Activated naive CD4-positive, alpha-beta T cell treated with anti-CD3 and anti-CD28 coated beads for 36 hours (primary cell): ENCODE measurements around the gene INS. TPM values are rescaled to one million over a fixed set of nuclear protein-coding genes. Genes with fewer than 3 reads are reported as not detected.
A peak's percentile ranks its signal among the peaks of the same experiment; 100 is the strongest.
"Not testable (repeated sequence)": the region's sequence is repeated elsewhere in the genome, so short reads cannot be mapped to it uniquely, and the experiment has no call there.

Experiments used
- CTCF ChIA-PET: fragments of 350-600 bp; sonication (Branson Sonifier 250); formaldehyde crosslinking; loops from one replicate; lab custom pipeline; 2021; ENCODE audit warnings: antibody characterized with exemption; lab: Charles Lee
- DNase-seq: peaks from one replicate; pipeline ENCODE4 v3.0.0-alpha.2; 2020
- H3K27ac Mint-ChIP-seq: one replicate; pipeline ENCODE4 v1.8.0; 2021; ENCODE audit warnings: mild to moderate bottlenecking, mixed read lengths
- H3K27me3 Mint-ChIP-seq: one replicate; pipeline ENCODE4 v1.8.0; 2021; ENCODE audit warnings: low read depth, mixed read lengths
- H3K36me3 Mint-ChIP-seq: one replicate; pipeline ENCODE4 v1.8.0; 2021; ENCODE audit warnings: low read depth, mixed read lengths
- H3K4me1 Mint-ChIP-seq: one replicate; pipeline ENCODE4 v1.8.0; 2021; ENCODE audit warnings: low read depth, mixed read lengths
- H3K4me3 Mint-ChIP-seq: one replicate; pipeline ENCODE4 v1.8.0; 2021; ENCODE audit warnings: mild to moderate bottlenecking, moderate library complexity, mixed read lengths
- H3K9me3 Mint-ChIP-seq: one replicate; pipeline ENCODE4 v1.8.0; 2021; ENCODE audit warnings: mixed read lengths
- intact Hi-C: fragments of 100-400 bp; cut with micrococcal nuclease; formaldehyde crosslinking; loops from one replicate; pipeline ENCODE4 v1.15.1; 2023
- total RNA-seq, 2 experiments: library from RNA; stranded (reverse); gene quantifications; one replicate each; pipeline ENCODE4 v1.2.3, GENCODE V29; 2021

Gene INS
- total RNA-seq, 2 experiments from 2014 or later, result not detected

GRCh38 chr11:2187280-2187707, 26.3 kb upstream of the INS start:
- Mint-ChIP-seq H3K9me3 (no peaks in the 10 kb centered on the region), H3K36me3 (no peaks in the 10 kb centered on the region), H3K4me3 (no peak overlapping the region), H3K4me1 (peaks cover 5% of the 10 kb centered on the region), H3K27me3 (no peaks in the 10 kb centered on the region), H3K27ac (no peak overlapping the region)
- no peak for DNase-seq
- CTCF ChIA-PET, result interaction anchor here (0.6 to 2.7 kb wide), 3 partner anchors 11 to 233 kb away, joined by 3 to 29 read pairs (median 10); no protein-coding TSS in a partner anchor
- intact Hi-C loops, result loop anchor here (2.0 kb wide), 1 partner anchor 118 kb away; no protein-coding TSS in a partner anchor

GRCh38 chr11:2186669-2187279, 25.8 kb upstream of the INS start:
- peak; percentile 64 for DNase-seq
- Mint-ChIP-seq H3K36me3 (no peaks in the 10 kb centered on the region), H3K9me3 (no peaks in the 10 kb centered on the region), H3K4me1 (peaks cover 5% of the 10 kb centered on the region), H3K27me3 (no peaks in the 10 kb centered on the region), H3K4me3 (no peak overlapping the region), H3K27ac (no peak overlapping the region)
- intact Hi-C loops, result loop anchor here (1.0 to 2.0 kb wide), 2 partner anchors 118 to 234 kb away; no protein-coding TSS in a partner anchor
- CTCF ChIA-PET, result interaction anchor here (0.6 to 2.7 kb wide), 7 partner anchors 12 to 244 kb away, joined by 3 to 29 read pairs (median 3); no protein-coding TSS in a partner anchor

DNA sequence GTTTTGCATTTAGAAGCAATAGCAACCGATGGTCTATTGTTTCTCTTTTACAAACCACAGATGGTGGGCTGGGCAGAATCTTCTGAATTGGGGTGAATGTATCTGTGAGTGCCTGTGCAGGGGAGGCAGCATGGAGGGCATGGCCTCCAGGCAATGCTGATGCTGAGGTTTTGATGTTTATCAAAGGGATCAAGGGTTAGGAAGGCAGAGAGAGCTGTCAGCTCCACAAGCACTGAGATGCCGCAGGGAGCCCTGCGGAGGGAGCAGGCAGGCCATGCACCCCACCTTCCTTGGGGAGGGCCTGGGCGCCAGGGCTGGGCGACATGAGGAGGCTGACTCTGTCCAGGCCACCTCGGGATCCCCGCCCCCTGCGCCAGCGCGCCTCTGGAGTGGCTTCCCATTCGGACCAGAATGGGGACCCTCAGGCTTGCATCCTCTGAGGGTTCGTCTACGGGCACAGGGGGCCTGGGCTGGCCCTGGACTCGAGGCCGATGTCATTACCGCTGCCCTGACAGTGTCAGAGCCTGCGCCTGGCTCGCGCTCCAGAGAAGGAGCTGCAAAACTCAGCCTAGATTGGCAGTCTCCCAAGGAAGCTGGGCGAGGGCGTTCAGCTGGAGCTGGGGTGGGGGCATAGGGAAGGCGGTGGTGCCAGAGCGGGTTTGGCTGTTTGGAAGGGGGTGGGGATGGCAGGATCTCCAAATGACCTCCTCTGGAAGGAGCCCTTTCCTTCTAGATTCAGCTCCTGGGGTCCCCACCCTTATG, 24.5 kb upstream of the INS start:
- intact Hi-C loops, result loop anchor here (1.0 to 2.0 kb wide), 2 partner anchors 119 to 235 kb away; no protein-coding TSS in a partner anchor
- CTCF ChIA-PET, result interaction anchor here (1.0 to 2.7 kb wide), 5 partner anchors 9 to 246 kb away, joined by 3 to 29 read pairs (median 5); no protein-coding TSS in a partner anchor
- Mint-ChIP-seq H3K4me3 (no peak overlapping the region), H3K27ac (no peak overlapping the region), H3K36me3 (no peaks in the 10 kb centered on the region), H3K27me3 (no peaks in the 10 kb centered on the region), H3K9me3 (no peaks in the 10 kb centered on the region), H3K4me1 (peaks cover under 1% of the 10 kb centered on the region)
- no peak for DNase-seq

DNA sequence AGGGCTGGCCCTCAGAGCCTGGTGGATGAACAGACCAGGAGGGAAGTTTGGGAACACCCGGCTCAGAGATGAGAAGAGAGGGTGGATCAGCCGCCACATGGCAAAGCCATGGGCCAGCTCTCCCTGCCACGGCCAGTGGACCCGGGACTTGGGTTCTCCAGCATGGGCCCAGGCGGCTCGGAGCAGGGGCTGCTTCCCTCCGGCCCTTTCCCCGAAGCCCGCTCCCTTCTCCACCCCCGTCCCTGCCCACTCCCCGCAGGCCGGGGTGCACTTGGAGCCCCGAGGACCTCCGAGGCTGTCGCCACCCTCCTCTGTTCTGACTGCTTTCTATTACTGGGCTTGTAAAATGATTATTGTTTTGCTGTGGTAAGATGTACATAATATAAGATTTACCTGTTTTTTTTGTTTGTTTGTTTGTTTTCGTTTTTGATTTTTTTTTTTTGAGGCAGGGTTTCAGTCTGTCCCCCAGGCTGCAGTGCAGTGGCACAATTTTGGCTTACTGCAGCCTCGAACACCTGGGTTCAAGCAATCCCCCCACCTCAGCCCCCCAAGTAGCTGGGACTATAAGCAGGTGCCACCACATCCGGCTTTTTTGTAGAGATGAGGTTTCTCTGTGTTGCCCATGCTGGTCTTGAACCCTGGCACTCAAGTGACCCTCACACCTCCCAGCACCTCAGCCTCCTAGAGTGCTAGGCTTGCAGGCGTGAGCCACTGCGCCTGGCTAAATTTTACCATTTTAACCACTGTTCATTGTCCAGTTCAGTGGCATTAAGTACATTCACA, 21.9 kb upstream of the INS start:
- H3K4me3 Mint-ChIP-seq, result no peak overlapping the region
- H3K36me3 Mint-ChIP-seq, result no peaks in the 10 kb centered on the region

DNA sequence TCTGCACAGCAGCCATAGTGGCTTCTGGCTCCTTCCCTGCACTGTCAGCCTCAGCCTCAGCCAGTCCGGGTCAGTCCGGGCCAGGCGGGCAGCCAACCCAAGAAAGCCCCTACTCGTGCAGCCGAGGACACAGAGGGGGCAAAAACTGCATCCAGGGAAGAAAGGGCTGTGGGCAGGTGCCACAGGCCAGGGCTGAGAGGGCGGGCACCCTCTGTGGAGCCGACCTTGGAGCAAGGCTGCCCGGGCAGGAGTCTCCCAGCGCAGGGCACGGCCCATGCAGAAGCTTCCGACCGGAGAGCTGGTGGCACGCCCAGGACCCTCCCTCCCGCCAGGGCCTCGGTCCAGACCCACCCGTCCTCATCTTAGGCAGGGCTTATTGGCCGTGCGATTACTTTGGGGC, 21.1 kb upstream of the INS start:
- intact Hi-C loops, result no loop called here
- CTCF ChIA-PET, result no interaction called here
- Mint-ChIP-seq H3K27ac (no peak overlapping the region), H3K4me1 (no peaks in the 10 kb centered on the region), H3K9me3 (no peaks in the 10 kb centered on the region), H3K4me3 (no peak overlapping the region), H3K27me3 (no peaks in the 10 kb centered on the region), H3K36me3 (no peaks in the 10 kb centered on the region)
- DNase-seq, result no peak

More for the DNA sequence above, 21.9 kb upstream of the INS start:
- no peaks in the 10 kb centered on the region for H3K9me3 Mint-ChIP-seq
- no peak overlapping the region for H3K27ac Mint-ChIP-seq
- no peaks in the 10 kb centered on the region for H3K4me1 Mint-ChIP-seq
- DNase-seq, result no peak
- intact Hi-C loops, result no loop called here
- CTCF ChIA-PET, result interaction anchor here (1.9 kb wide), 1 partner anchor 12 kb away, joined by 5 read pairs; no protein-coding TSS in a partner anchor
- H3K27me3 Mint-ChIP-seq, result no peaks in the 10 kb centered on the region

DNA sequence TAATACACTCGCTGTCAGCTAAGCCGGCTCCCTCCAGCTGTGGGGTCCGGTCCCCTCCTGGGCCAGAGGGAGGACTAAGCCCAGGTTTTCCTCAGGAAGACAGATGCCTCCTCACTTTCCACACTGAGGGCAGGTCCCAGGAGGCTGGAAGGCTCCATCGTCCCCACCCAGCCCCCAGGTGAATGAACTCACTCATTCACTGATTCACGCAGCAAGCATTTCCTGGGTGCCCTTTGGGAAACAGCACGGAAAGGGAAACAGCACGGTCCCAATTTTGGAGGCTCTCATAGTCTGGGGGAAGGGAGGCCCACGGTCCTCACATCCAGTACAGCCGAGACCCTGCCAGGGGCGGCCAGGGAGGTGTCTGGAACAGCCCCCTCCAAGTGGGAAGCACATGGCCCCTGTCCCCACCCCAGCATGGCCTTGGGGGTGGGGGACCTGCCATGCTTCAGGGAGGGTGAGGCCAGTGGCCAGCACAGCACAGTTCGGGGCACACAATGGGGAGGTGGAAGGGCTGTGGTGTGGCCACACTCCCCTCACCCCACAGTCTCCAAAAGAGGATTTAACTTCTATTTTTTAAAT, 19.9 kb upstream of the INS start:
- H3K27me3 Mint-ChIP-seq, result no peaks in the 10 kb centered on the region
- intact Hi-C loops, result no loop called here

GRCh38 chr11:2180347-2180746, 19.3 kb upstream of the INS start:
- Mint-ChIP-seq H3K36me3 (no peaks in the 10 kb centered on the region), H3K27me3 (no peaks in the 10 kb centered on the region), H3K9me3 (no peaks in the 10 kb centered on the region), H3K4me1 (no peaks in the 10 kb centered on the region), H3K27ac (no peak overlapping the region), H3K4me3 (no peak overlapping the region)
- CTCF ChIA-PET, result no interaction called here
- no peak for DNase-seq
- intact Hi-C loops, result no loop called here

More for the DNA sequence above, 19.9 kb upstream of the INS start:
- H3K4me3 Mint-ChIP-seq, result no peak overlapping the region
- H3K27ac Mint-ChIP-seq, result no peak overlapping the region
- no peaks in the 10 kb centered on the region for H3K36me3 Mint-ChIP-seq
- DNase-seq, result no peak
- no peaks in the 10 kb centered on the region for H3K9me3 Mint-ChIP-seq
- CTCF ChIA-PET, result no interaction called here
- H3K4me1 Mint-ChIP-seq, result no peaks in the 10 kb centered on the region

DNA sequence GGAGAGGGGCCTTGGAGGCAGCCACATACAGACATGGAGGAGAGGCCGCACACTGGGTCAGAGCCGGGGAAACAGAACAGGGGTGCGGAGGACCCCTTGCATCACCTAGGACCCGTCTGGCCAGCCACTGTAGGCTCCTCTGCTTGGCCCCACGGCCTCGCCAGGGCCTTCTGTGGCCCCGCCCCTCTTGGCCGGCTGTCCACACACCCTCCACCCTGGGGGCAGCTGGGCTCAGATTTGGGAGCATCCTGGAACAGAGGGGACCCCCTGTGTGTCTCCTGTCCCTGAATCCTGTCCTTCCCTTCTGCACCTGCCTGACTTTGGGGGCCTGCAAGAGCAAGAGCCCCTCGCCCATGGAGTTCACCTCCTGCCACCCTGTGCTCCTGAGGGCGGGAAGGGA, 18.5 kb upstream of the INS start:
- H3K36me3 Mint-ChIP-seq, result no peaks in the 10 kb centered on the region
- H3K27ac Mint-ChIP-seq, result no peak overlapping the region
- CTCF ChIA-PET, result no interaction called here
- H3K27me3 Mint-ChIP-seq, result no peaks in the 10 kb centered on the region
- intact Hi-C loops, result no loop called here
- DNase-seq, result no peak
- H3K4me3 Mint-ChIP-seq, result no peak overlapping the region
- H3K4me1 Mint-ChIP-seq, result no peaks in the 10 kb centered on the region
- no peaks in the 10 kb centered on the region for H3K9me3 Mint-ChIP-seq

- no peaks in the 10 kb centered on the region for H3K27me3 Mint-ChIP-seq
- H3K4me3 Mint-ChIP-seq, result no peak overlapping the region
- H3K4me1 Mint-ChIP-seq, result no peaks in the 10 kb centered on the region
- CTCF ChIA-PET, result no interaction called here
- no peaks in the 10 kb centered on the region for H3K9me3 Mint-ChIP-seq
- H3K36me3 Mint-ChIP-seq, result no peaks in the 10 kb centered on the region
- no peak for DNase-seq
- intact Hi-C loops, result no loop called here
- H3K27ac Mint-ChIP-seq, result no peak overlapping the region
Measured at GRCh38 chr11:2178906-2179494, 18.0 kb upstream of the INS start.

- H3K4me1 Mint-ChIP-seq, DNase-seq, H3K27me3 Mint-ChIP-seq, H3K36me3 Mint-ChIP-seq, H3K9me3 Mint-ChIP-seq, H3K4me3 Mint-ChIP-seq, CTCF ChIA-PET, H3K27ac Mint-ChIP-seq, intact Hi-C loops: not testable (repeated sequence)
Measured at GRCh38 chr11:2178055-2178773, 17.2 kb upstream of the INS start.

- Mint-ChIP-seq H3K27me3 (no peaks in the 10 kb centered on the region), H3K9me3 (no peaks in the 10 kb centered on the region), H3K27ac (no peak overlapping the region), H3K36me3 (no peaks in the 10 kb centered on the region), H3K4me3 (no peak overlapping the region), H3K4me1 (no peaks in the 10 kb centered on the region)
- CTCF ChIA-PET, result no interaction called here
- no peak for DNase-seq
- intact Hi-C loops, result no loop called here
Measured at GRCh38 chr11:2177076-2177475, 16.1 kb upstream of the INS start.
